ENCODE data around the gene KIF25. TPM values are rescaled to one million over a fixed set of nuclear protein-coding genes. Genes with fewer than 3 reads are reported as not detected.

Gene KIF25
- total and polyA plus RNA-seq, 3 experiments from 2014 or later: not detected

DNA sequence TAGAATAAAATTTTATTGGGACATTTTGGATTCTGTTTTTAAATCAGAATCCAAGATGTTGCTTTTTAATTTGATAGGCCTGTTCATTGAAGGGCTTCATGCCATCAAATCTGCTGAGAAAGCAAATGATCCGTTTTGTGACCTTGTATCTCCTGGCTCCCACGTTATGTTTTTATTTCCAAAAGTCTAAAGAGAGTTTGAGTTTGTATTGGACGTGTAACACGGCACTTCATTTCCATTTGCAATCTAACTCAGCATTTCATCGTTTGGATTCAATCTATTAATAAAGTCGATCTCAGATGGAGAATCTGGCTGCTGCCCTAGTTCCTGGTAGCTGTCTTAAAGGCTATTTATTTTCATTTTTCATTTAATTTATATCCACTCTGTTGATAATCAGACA lies 17.0 kb downstream of the KIF25 start:
- H3K36me3 Mint-ChIP-seq: peaks cover 0 to 5% (median 0%) of the 10 kb centered on the region in 3 donors
- POLR2A ChIA-PET: no interaction called here

DNA sequence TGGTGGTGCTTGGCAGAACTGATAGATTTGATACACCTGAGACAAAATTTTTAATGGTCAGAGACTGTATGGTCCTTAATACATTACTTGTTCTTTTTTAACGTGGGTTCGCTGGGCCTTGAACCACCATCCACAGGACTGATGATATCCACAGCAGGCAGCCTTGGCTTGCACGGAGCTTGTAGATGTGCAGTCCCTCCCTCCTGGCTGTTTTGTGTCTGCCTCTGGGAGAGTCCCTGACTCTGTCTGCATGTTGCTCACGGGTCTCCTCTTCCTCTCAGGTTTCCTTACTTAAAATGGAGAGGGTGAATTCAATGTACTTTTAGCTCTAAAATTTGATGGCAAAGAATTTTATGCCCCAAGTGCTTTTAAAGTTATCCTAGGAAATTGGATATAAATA lies 17.5 kb downstream of the KIF25 start:
- CTCF ChIA-PET: no interaction called here
- Mint-ChIP-seq H3K4me1 (no peaks in the 10 kb centered on the region), H3K9me3 (peaks cover 22 to 30% (median 25%) of the 10 kb centered on the region in 5 donors), H3K4me3 (no peak overlapping the region), H3K27me3 (peaks cover 6 to 9% of the 10 kb centered on the region in 2 donors), H3K27ac (no peak overlapping the region), H3K36me3 (peaks cover 0 to 5% (median 0%) of the 10 kb centered on the region in 3 donors)
- no peak overlapping the region for H3K27ac ChIP-seq (ENCODE audit: low read depth, low read length)
- H3K4me1 ChIP-seq (ENCODE audit: insufficient read depth, low read length): no peaks in the 10 kb centered on the region
- POLR2A ChIA-PET: no interaction called here
- H3K4me3 ChIP-seq (ENCODE audit: low read length): no peak overlapping the region
- H3K27me3 ChIP-seq (ENCODE audit: insufficient read depth, low read length, poor library complexity, severe bottlenecking): no peaks in the 10 kb centered on the region
- peaks cover 7% of the 10 kb centered on the region for H3K9me3 ChIP-seq (ENCODE audit: low read length)
- DNase-seq: no peak
- H3K36me3 ChIP-seq (ENCODE audit: insufficient read depth, low read length): no peaks in the 10 kb centered on the region

More for the DNA sequence above, 17.0 kb downstream of the KIF25 start:
- Mint-ChIP-seq H3K4me3 (no peak overlapping the region), H3K27ac (no peak overlapping the region), H3K4me1 (no peaks in the 10 kb centered on the region), H3K27me3 (peaks cover 6 to 9% of the 10 kb centered on the region in 2 donors), H3K9me3 (peaks cover 22 to 33% (median 25%) of the 10 kb centered on the region in 5 donors)
- H3K9me3 ChIP-seq (ENCODE audit: low read length): peaks cover 7% of the 10 kb centered on the region
- H3K4me3 ChIP-seq (ENCODE audit: low read length): no peak overlapping the region
- H3K36me3 ChIP-seq (ENCODE audit: insufficient read depth, low read length): no peaks in the 10 kb centered on the region
- H3K27ac ChIP-seq (ENCODE audit: low read depth, low read length): no peak overlapping the region
- no peaks in the 10 kb centered on the region for H3K27me3 ChIP-seq (ENCODE audit: insufficient read depth, low read length, poor library complexity, severe bottlenecking)
- CTCF ChIA-PET: no interaction called here
- DNase-seq: no peak
- no peaks in the 10 kb centered on the region for H3K4me1 ChIP-seq (ENCODE audit: insufficient read depth, low read length)

DNA sequence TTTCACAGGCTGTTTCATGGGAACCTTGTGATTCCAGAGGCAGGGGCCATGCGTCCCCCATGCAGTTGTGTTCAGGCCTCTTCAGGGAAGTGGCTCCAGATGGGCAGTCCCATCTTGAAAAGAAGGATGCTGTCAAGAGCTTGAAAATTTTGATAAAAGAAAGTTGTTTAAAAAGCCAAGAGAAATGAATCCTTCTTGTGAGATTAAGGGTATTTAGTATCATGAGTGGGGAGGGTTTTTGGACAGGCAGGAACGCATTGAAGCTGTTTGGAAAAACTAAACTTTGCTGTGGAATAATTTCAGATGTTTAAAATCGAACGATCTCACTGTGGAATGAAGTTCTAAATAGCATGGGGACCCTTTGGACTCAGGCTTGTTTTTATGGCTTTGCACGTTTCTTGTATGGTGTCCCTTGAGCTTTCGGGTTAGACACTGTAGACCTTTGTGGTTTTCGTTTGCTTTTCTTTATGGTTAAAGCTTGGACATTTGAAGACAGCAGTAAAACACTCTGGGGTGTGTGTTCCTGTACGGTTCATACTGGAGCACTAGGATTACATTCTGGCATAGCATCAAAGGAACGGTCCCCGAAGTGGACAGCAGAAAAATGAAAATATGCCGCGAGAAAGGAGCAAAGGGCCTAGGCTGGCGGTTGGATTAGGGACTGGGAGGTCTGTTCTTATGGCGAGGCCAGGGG lies 18.2 kb downstream of the KIF25 start:
- no peaks in the 10 kb centered on the region for H3K4me1 Mint-ChIP-seq
- H3K4me3 ChIP-seq (ENCODE audit: low read length): no peak overlapping the region
- no peak overlapping the region for H3K27ac ChIP-seq (ENCODE audit: low read depth, low read length)
- peaks cover 0 to 5% (median 0%) of the 10 kb centered on the region in 3 donors for H3K36me3 Mint-ChIP-seq
- H3K36me3 ChIP-seq (ENCODE audit: insufficient read depth, low read length): no peaks in the 10 kb centered on the region
- ChIA-PET POLR2A (no interaction called here), CTCF (no interaction called here)
- H3K4me1 ChIP-seq (ENCODE audit: insufficient read depth, low read length): no peaks in the 10 kb centered on the region
- no peaks in the 10 kb centered on the region for H3K27me3 ChIP-seq (ENCODE audit: insufficient read depth, low read length, poor library complexity, severe bottlenecking)
- H3K27ac Mint-ChIP-seq: no peak overlapping the region
- H3K9me3 ChIP-seq (ENCODE audit: low read length): peaks cover 7% of the 10 kb centered on the region
- DNase-seq: no peak
- peaks cover 21 to 30% (median 22%) of the 10 kb centered on the region in 5 donors for H3K9me3 Mint-ChIP-seq
- no peak overlapping the region for H3K4me3 Mint-ChIP-seq
- peaks cover 6 to 9% of the 10 kb centered on the region in 2 donors for H3K27me3 Mint-ChIP-seq

DNA sequence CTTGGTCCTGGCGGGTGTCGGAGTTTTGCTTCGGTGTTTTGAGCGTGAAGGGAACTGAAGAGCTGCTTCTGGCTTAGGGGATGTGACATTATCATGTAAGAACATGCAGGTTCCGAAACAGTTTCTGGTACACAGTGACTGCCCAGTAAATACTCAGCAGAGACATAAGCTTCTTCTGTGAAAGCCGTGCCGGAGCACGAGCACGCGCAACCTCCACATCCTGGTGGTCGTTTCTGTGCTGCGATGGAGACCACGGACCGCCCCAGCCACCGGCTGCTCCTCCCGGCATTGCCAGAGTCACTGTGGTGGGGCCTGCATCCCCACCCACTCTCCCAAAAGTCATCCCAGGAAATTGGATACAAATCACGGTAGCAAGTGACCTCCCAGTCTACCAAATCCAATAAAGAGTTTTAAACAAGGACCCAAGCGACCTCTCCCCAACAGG lies 18.7 kb downstream of the KIF25 start:
- Mint-ChIP-seq H3K4me1 (no peaks in the 10 kb centered on the region), H3K4me3 (no peak overlapping the region), H3K9me3 (peaks cover 15 to 25% (median 17%) of the 10 kb centered on the region in 5 donors), H3K27me3 (peaks cover 6 to 9% of the 10 kb centered on the region in 2 donors), H3K27ac (no peak overlapping the region), H3K36me3 (peaks cover 0 to 5% (median 0%) of the 10 kb centered on the region in 3 donors)
- Histone ChIP-seq H3K9me3 (ENCODE audit: low read length) (peaks cover 7% of the 10 kb centered on the region), H3K4me1 (ENCODE audit: insufficient read depth, low read length) (no peaks in the 10 kb centered on the region), H3K27me3 (ENCODE audit: insufficient read depth, low read length, poor library complexity, severe bottlenecking) (no peaks in the 10 kb centered on the region), H3K27ac (ENCODE audit: low read depth, low read length) (no peak overlapping the region), H3K36me3 (ENCODE audit: insufficient read depth, low read length) (no peaks in the 10 kb centered on the region), H3K4me3 (ENCODE audit: low read length) (no peak overlapping the region)
- CTCF ChIA-PET: no interaction called here
- POLR2A ChIA-PET: no interaction called here
- DNase-seq: no peak

DNA sequence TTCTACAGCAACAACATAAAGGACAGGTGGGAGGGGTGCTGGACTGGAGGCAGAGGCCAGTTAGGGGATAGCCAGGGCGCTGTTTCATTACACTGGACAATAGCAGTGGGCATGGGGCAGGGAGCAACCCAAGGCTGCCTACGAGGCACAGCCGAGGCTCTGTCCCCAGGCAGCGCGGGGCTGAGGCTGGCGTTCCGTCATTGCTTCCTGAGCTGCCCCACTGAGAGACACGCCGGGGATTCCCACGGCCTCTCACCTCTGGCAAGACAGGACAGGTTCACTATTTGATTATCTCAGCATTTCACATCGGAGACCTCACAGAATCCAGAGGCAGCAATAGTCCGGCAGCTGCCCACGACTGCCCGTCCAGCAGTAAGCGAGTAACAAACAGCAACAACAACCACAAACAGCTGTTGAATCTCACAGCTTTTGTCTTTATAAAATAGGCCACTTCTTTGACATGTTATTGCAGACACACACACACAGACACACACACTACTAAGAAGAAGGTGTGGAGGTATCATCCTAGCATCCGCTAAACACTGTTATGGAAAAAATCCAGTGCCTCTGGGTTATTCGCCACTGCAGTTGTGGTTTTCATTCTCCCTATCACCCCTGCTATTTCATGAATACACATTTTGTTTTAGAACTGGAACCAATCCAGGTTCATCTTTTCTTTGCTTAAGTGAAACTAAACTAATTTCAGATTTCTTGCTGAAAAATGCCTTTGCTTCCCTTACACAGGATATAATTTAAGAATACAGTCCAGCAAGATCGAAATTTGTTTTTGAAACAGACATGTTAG lies 19.5 kb downstream of the KIF25 start:
- Histone ChIP-seq H3K4me1 (ENCODE audit: insufficient read depth, low read length) (no peaks in the 10 kb centered on the region), H3K36me3 (ENCODE audit: insufficient read depth, low read length) (no peaks in the 10 kb centered on the region), H3K4me3 (ENCODE audit: low read length) (no peak overlapping the region), H3K9me3 (ENCODE audit: low read length) (peaks cover 7% of the 10 kb centered on the region), H3K27ac (ENCODE audit: low read depth, low read length) (no peak overlapping the region), H3K27me3 (ENCODE audit: insufficient read depth, low read length, poor library complexity, severe bottlenecking) (no peaks in the 10 kb centered on the region)
- H3K27me3 Mint-ChIP-seq: peaks cover 6 to 9% of the 10 kb centered on the region in 2 donors
- ChIA-PET CTCF (no interaction called here), POLR2A (no interaction called here)
- DNase-seq: no peak
- no peak overlapping the region for H3K27ac Mint-ChIP-seq
- peaks cover 8 to 20% (median 11%) of the 10 kb centered on the region in 5 donors for H3K9me3 Mint-ChIP-seq
- peaks cover 0 to under 1% (median 0%) of the 10 kb centered on the region in 3 donors for H3K36me3 Mint-ChIP-seq
- H3K4me1 Mint-ChIP-seq: no peaks in the 10 kb centered on the region
- no peak overlapping the region for H3K4me3 Mint-ChIP-seq

DNA sequence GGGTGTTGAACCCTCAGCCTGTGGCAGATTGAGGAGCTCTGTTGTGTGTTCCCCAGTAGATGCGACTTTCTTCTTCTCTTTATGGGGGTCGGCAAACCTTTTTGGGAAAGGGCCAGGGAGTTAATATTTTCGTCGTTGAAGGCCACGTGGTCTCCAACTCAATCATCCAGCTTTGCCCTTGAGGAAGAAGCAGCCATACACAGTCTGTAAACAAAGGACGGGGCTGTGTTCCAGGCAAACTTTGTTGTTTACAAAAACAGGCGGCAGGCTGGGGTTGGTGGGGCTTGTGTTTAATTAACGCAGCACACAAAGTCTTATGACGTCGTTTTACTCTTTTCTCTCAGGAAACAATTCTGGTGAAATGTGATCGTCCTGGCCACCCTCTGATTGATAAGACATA lies 20.2 kb downstream of the KIF25 start:
- H3K4me3 Mint-ChIP-seq: no peak overlapping the region
- no peaks in the 10 kb centered on the region for H3K36me3 Mint-ChIP-seq
- Histone ChIP-seq H3K36me3 (ENCODE audit: insufficient read depth, low read length) (no peaks in the 10 kb centered on the region), H3K9me3 (ENCODE audit: low read length) (peaks cover under 1% of the 10 kb centered on the region), H3K27me3 (ENCODE audit: insufficient read depth, low read length, poor library complexity, severe bottlenecking) (no peaks in the 10 kb centered on the region), H3K4me1 (ENCODE audit: insufficient read depth, low read length) (no peaks in the 10 kb centered on the region), H3K4me3 (ENCODE audit: low read length) (no peak overlapping the region), H3K27ac (ENCODE audit: low read depth, low read length) (no peak overlapping the region)
- peaks cover 3 to 15% (median 8%) of the 10 kb centered on the region in 5 donors for H3K9me3 Mint-ChIP-seq
- H3K27ac Mint-ChIP-seq: no peak overlapping the region
- ChIA-PET POLR2A (no interaction called here), CTCF (no interaction called here)
- H3K27me3 Mint-ChIP-seq: peaks cover 5 to 9% of the 10 kb centered on the region in 2 donors
- no peaks in the 10 kb centered on the region for H3K4me1 Mint-ChIP-seq
- no peak for DNase-seq

DNA sequence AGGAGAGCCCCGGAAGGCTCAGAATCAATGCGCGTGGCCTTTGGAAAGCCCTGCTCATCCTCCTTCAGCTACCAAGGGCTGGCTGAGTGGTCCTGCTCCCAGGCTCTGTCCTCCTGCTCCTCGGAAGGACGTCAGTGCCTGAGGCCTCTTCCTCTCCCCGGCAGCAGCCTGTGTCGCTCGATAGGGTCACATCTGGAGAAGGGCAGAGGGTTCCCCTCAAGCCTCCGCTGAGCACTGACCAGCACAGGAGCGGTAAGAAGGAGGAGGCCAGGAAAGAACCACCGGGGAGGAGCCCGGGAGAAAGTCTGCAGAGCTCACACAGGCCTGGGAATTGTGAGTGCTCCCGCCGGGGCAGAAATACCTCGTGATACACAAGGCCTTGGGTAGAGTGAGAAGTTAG lies 21.2 kb downstream of the KIF25 start:
- Mint-ChIP-seq H3K9me3 (peaks cover 3 to 12% (median 8%) of the 10 kb centered on the region in 5 donors), H3K27me3 (peaks cover 4 to 9% of the 10 kb centered on the region in 2 donors), H3K4me3 (no peak overlapping the region), H3K36me3 (no peaks in the 10 kb centered on the region), H3K27ac (no peak overlapping the region), H3K4me1 (no peaks in the 10 kb centered on the region)
- ChIA-PET POLR2A (no interaction called here), CTCF (no interaction called here)
- no peak overlapping the region for H3K4me3 ChIP-seq (ENCODE audit: low read length)
- H3K27me3 ChIP-seq (ENCODE audit: insufficient read depth, low read length, poor library complexity, severe bottlenecking): no peaks in the 10 kb centered on the region
- H3K36me3 ChIP-seq (ENCODE audit: insufficient read depth, low read length): no peaks in the 10 kb centered on the region
- no peak overlapping the region for H3K27ac ChIP-seq (ENCODE audit: low read depth, low read length)
- no peak for DNase-seq
- no peaks in the 10 kb centered on the region for H3K4me1 ChIP-seq (ENCODE audit: insufficient read depth, low read length)
- H3K9me3 ChIP-seq (ENCODE audit: low read length): no peaks in the 10 kb centered on the region

DNA sequence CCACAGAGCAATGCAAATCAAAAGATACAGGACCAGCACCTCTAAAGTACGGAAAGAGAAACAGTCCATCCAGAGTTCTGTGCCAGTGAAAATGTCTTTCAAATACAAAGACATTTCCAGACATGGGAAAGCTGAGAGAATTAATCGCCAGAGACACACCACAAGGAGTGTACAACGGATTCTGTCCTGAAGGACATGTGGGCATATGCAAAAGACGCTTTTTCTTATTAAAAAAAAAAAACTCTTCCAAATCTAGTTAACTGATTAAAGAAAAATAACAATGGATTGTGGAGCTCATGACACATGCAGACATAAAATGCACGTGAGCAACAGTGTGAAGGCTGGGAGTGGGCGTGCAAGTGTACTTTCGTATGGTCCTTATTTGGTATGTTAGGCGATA lies 22.8 kb downstream of the KIF25 start:
- Mint-ChIP-seq H3K9me3 (peaks cover 0 to 11% (median 5%) of the 10 kb centered on the region in 5 donors), H3K27me3 (peaks cover 7 to 13% of the 10 kb centered on the region in 2 donors), H3K4me3 (no peak overlapping the region), H3K4me1 (no peaks in the 10 kb centered on the region), H3K27ac (no peak overlapping the region), H3K36me3 (no peaks in the 10 kb centered on the region)
- ChIA-PET CTCF (no interaction called here), POLR2A (no interaction called here)
- Histone ChIP-seq H3K4me3 (ENCODE audit: low read length) (no peak overlapping the region), H3K36me3 (ENCODE audit: insufficient read depth, low read length) (no peaks in the 10 kb centered on the region), H3K27ac (ENCODE audit: low read depth, low read length) (no peak overlapping the region), H3K27me3 (ENCODE audit: insufficient read depth, low read length, poor library complexity, severe bottlenecking) (no peaks in the 10 kb centered on the region), H3K4me1 (ENCODE audit: insufficient read depth, low read length) (no peaks in the 10 kb centered on the region), H3K9me3 (ENCODE audit: low read length) (no peaks in the 10 kb centered on the region)
- no peak for DNase-seq
